A673 (cell line): ENCODE data around the gene IPCEF1.

Source experiments
- CTCF ChIP-seq: fragments of 300-800, 200-600 bp; sonication (generic); conservative IDR thresholded peaks from 2 replicates; pipeline ENCODE4 v1.5.1; 2017; ENCODE audit warnings: low read depth, mild to moderate bottlenecking, antibody characterized with exemption, low read length, moderate library complexity, mixed read lengths
- EZH2 ChIP-seq: fragments of 200-600 bp; sonication (generic); IDR thresholded peaks from 2 replicates; pipeline ENCODE4 v1.6.1; 2017; ENCODE audit warnings: borderline replicate concordance, low read depth, mild to moderate bottlenecking, mixed read lengths, antibody characterized with exemption, low read length; ENCODE audit not compliant: poor library complexity, severe bottlenecking

DNA sequence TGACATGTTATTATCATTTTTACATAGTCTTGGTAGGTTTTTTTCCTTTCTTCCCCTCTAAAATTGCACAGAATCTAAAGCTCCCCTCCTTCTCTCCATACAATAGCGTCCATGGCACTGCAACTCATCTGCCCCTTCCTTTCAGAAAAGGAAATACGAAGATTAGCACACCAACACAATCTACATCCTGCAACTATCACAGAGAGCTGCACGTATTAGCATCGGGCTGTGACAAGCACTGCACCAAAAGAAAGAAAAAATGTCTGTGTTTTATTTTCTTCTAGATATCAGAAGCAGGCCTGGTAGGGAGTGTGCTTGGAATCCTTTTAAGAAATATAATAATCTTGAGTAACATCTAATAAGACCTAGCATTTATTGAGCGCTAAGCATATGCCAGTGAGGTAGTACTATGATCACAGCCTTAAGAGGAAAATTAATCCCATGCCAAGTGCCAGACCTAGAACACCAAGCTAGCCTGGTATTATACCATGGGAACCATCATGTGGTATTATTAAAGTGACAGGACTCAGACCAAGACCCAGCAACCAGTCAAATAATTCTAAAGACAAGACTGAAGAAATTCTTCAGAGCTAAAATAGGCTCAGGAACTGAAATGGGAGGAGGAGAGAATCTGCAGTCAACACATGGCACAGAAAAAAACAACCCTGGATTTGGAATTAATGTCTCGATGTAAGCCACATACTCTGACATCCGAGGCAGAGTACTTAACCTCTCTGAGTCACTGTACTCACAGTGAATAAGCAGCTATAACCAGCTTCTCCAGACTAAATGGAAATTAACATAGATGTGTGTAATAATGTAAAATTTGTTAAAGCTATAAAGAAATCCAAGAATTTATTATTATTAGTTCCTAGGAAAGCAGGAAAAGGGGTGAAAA, 124.3 kb downstream of the IPCEF1 start:
- TF ChIP-seq CTCF (no peak), EZH2 (no peak)
